IPS DF 6.9 (cell line): Measurements from ENCODE around the gene TEX54.
"Not testable (repeated sequence)": the region's sequence is repeated elsewhere in the genome, so short reads cannot be mapped to it uniquely, and the experiment has no call there.

Source experiments
- DNase-seq: peaks from one replicate; pipeline ENCODE4 v3.0.0-alpha.2; 2013; ENCODE audit warnings: low read depth, low spot score
- H3K27ac ChIP-seq: one replicate; pipeline ENCODE4 v1.5.1; 2013; ENCODE audit warnings: low read length, control low read depth
- H3K27me3 ChIP-seq: 2 replicates; pipeline ENCODE4 v1.6.1; 2013; ENCODE audit warnings: mild to moderate bottlenecking, low read length; ENCODE audit not compliant: control insufficient read depth, insufficient read depth
- H3K36me3 ChIP-seq: 2 replicates; pipeline ENCODE4 v1.6.1; 2013; ENCODE audit warnings: low read length; ENCODE audit not compliant: control insufficient read depth, insufficient read depth
- H3K4me1 ChIP-seq: 2 replicates; pipeline ENCODE4 v1.6.1; 2013; ENCODE audit warnings: low read length; ENCODE audit not compliant: control insufficient read depth, insufficient read depth
- H3K4me3 ChIP-seq: 2 replicates; pipeline ENCODE4 v1.5.1; 2013; ENCODE audit warnings: mild to moderate bottlenecking, low read length
- H3K9me3 ChIP-seq: 2 replicates; pipeline ENCODE4 v1.6.1; 2013; ENCODE audit warnings: low read length, inconsistent platforms; ENCODE audit not compliant: control insufficient read depth, insufficient read depth
- WGBS: extraction: QIAGEN DNeasy Blood & Tissue Kit; methylation state at CpG from one replicate; pipeline ENCODE4 v1.1.7; 2013; ENCODE audit warnings: mixed read lengths, missing lambda C conversion rate; ENCODE audit not compliant: insufficient read length, insufficient coverage; 5-methylcytosine and 5-hydroxymethylcytosine counted together

TEX54 gene

GRCh38 chr11:62846177-62846576, 13.5 kb upstream of the TEX54 start:
- H3K4me3 ChIP-seq = no peak overlapping the region
- no peaks in the 10 kb centered on the region for H3K9me3 ChIP-seq
- WGBS = no CpG with 5 or more reads among the region's 3 CpGs
- no peaks in the 10 kb centered on the region for H3K27me3 ChIP-seq
- H3K4me1 ChIP-seq = no peaks in the 10 kb centered on the region
- no peaks in the 10 kb centered on the region for H3K36me3 ChIP-seq
- no peak for DNase-seq
- no peak overlapping the region for H3K27ac ChIP-seq

DNA sequence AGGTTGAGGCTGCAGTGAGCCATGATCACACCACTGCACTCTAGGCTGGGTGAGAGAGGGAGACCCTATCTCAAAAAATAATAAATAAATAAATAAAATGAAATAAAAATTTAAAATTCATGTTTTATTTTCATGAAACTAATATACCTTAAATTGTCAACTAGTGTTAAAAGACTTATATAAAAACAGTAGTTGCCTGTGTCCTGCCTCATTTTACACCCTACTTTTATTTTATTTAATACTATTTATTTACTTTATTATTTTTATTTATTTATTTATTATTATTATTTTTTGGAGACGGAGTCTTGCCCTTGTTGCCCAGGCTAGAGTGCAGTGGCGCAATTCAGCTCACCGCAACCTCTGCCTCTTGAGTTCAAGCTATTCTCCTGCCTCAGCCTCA, 11.5 kb upstream of the TEX54 start:
- H3K27ac ChIP-seq = no peak overlapping the region
- H3K4me3 ChIP-seq = no peak overlapping the region
- no peaks in the 10 kb centered on the region for H3K27me3 ChIP-seq
- DNase-seq = no peak
- H3K36me3 ChIP-seq = no peaks in the 10 kb centered on the region
- no peaks in the 10 kb centered on the region for H3K4me1 ChIP-seq
- WGBS = no CpG with 5 or more reads among the region's 3 CpGs
- no peaks in the 10 kb centered on the region for H3K9me3 ChIP-seq

DNA sequence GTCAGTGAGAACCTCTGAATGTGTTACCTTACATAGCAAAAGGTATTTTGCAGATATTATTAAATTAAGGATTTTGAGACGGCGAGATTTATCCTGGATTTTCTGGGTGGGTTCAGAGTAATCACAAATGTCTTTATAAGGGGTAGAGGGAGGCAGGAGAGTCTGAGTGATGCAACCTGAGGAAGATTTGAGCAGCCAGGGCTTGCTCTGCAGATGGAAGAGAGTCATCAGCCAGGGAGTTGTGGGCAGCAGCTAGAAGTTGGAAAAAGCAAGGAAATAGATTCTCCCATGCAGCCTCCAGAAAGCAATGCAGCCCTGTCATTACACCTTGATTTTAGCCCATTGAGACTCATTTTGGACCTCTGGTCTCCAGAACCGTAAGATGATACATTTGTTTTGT, 10.8 kb upstream of the TEX54 start:
- no peaks in the 10 kb centered on the region for H3K9me3 ChIP-seq
- no peak for DNase-seq
- H3K4me3 ChIP-seq = no peak overlapping the region
- no peaks in the 10 kb centered on the region for H3K36me3 ChIP-seq
- H3K27me3 ChIP-seq = no peaks in the 10 kb centered on the region
- WGBS = 100% methylated on average over 2 of the region's 3 CpGs
- H3K4me1 ChIP-seq = no peaks in the 10 kb centered on the region
- H3K27ac ChIP-seq = no peak overlapping the region

- not testable (repeated sequence) for H3K27ac ChIP-seq, H3K27me3 ChIP-seq, DNase-seq, H3K4me3 ChIP-seq, H3K4me1 ChIP-seq, H3K36me3 ChIP-seq, H3K9me3 ChIP-seq
- no CpG with 5 or more reads among the region's 9 CpGs for WGBS
Measured at GRCh38 chr11:62842891-62843290, 10.2 kb upstream of the TEX54 start.

GRCh38 chr11:62842171-62842741, 9.6 kb upstream of the TEX54 start:
- Histone ChIP-seq H3K36me3 (no peaks in the 10 kb centered on the region), H3K27me3 (no peaks in the 10 kb centered on the region), H3K27ac (no peak overlapping the region), H3K4me3 (peak overlapping the region; percentile 36; the same call in 1 of the 2 replicates), H3K9me3 (no peaks in the 10 kb centered on the region), H3K4me1 (no peaks in the 10 kb centered on the region)
- no peak for DNase-seq
- no CpG with 5 or more reads among the region's 30 CpGs for WGBS

DNA sequence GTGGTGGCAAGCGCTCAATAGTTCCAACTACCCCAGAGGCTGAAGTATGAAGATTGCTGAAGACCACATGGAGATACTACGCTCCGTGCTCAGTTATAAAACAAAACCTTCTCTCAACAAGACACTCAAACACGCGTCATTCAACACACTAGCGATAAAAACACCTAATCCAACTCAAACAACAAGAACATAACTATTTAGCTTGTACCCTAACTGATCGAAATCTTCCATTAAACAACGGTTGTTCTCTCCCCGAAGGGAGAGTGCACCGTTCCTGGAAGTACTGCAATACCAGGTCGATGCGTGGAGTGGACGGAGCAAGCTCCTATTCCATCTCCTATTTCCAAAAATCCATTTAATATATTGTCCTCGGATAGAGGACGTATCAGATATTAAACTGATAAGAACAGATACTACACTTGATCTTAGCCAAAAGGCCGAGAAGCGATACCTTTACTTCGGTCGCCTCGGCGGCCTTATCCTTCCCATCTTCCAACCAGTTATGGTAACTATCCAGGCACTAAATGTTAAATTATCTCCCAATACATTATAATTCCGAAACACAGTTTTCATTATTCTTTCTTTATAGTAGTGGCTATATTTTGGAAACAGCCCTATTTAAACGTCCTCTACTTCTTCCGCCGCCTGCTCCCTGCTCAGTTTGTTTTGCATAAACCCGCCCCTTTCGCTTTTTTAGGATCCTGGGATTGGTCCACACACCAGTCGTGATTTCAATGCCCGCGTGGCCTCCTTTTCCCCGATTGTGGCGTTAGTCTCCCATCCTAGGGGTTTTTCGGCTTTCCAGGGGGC, 8.9 kb upstream of the TEX54 start:
- 100% methylated on average over 4 of the region's 33 CpGs for WGBS
- Histone ChIP-seq H3K36me3 (no peaks in the 10 kb centered on the region), H3K4me1 (no peaks in the 10 kb centered on the region), H3K9me3 (no peaks in the 10 kb centered on the region), H3K4me3 (peak overlapping the region; percentile 36; the same call in 1 of the 2 replicates), H3K27me3 (no peaks in the 10 kb centered on the region), H3K27ac (no peak overlapping the region)
- peak; percentile 96 for DNase-seq

- not testable (repeated sequence) for H3K27me3 ChIP-seq
- WGBS = no CpG with 5 or more reads among the region's 41 CpGs
Measured at GRCh38 chr11:62840721-62841360, 8.2 kb upstream of the TEX54 start.

GRCh38 chr11:62839050-62839945, 6.7 kb upstream of the TEX54 start, which contains the start of gene WDR74:
Gene WDR74, minus strand, starts transcription at chr11:62839590. Its CDS starts 20 bp downstream, at chr11:62839570.
- no peak within 1 kb of the TSS for H3K27ac ChIP-seq
- WGBS = no CpG with 5 or more reads among the region's 62 CpGs
- peaks cover 16% of the 10 kb centered on the region for H3K36me3 ChIP-seq
- no peak for DNase-seq
- peak within 1 kb of the TSS; percentile 92 for H3K4me3 ChIP-seq
- H3K4me1 ChIP-seq = no peaks in the 10 kb centered on the region
- no peaks in the 10 kb centered on the region for H3K9me3 ChIP-seq
- H3K27me3 ChIP-seq = no peaks in the 10 kb centered on the region

More at GRCh38 chr11:62840721-62841360, 8.2 kb upstream of the TEX54 start:
- peak overlapping the region; percentile 30; the same call in 1 of the 2 replicates for H3K4me3 ChIP-seq
- DNase-seq, H3K4me1 ChIP-seq, H3K36me3 ChIP-seq, H3K27ac ChIP-seq, H3K9me3 ChIP-seq: not testable (repeated sequence)

DNA sequence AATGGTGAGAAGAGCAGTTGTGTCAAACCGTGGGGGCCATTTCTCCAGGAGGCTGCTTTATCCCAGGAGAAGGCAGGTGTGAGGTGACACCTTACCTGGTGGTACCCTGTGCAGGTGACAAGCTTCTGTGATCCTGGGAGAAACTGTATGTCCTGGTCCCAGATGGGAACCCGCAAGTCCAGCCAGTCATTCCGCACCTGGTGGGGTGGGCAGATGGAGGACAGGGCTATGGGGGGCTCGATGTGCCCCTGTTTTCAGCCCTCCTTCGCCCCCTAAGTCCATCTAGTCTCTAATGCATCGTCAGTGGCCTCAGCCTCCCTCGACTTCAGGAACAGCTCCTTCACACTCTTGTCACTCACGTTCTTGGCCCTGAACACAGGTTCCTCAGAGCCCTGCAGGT, 2.7 kb upstream of the TEX54 start:
- DNase-seq = no peak
- no peak overlapping the region for H3K4me3 ChIP-seq
- peaks cover 20% of the 10 kb centered on the region for H3K36me3 ChIP-seq
- H3K4me1 ChIP-seq = no peaks in the 10 kb centered on the region; the same call in 1 of the 2 replicates
- H3K27ac ChIP-seq = no peak overlapping the region
- no peaks in the 10 kb centered on the region for H3K9me3 ChIP-seq
- WGBS = no CpG with 5 or more reads among the region's 8 CpGs
- no peaks in the 10 kb centered on the region for H3K27me3 ChIP-seq
